ENCODE measurements around the gene SGSM1. TPM values are rescaled to one million over a fixed set of nuclear protein-coding genes. Genes with fewer than 3 reads are reported as not detected.

Gene SGSM1
- total RNA-seq, 1 donor from 2014 or later, result 0.75 TPM

GRCh38 chr22:24819487-24819886 lies 13.5 kb downstream of the SGSM1 start:
- no peak for DNase-seq (ENCODE audit: low read depth, low spot score)
- peaks cover 4% of the 10 kb centered on the region for H3K27me3 Mint-ChIP-seq (ENCODE audit: low read depth)
- H3K9me3 Mint-ChIP-seq, result peaks cover 2% of the 10 kb centered on the region
- H3K4me1 Mint-ChIP-seq, result no peaks in the 10 kb centered on the region
- no peaks in the 10 kb centered on the region for H3K36me3 Mint-ChIP-seq (ENCODE audit: low read depth)
- no peak overlapping the region for H3K4me3 Mint-ChIP-seq
- no peak overlapping the region for H3K27ac Mint-ChIP-seq (ENCODE audit: unreplicated experiment)
- TF ChIP-seq CTCF (conservative IDR thresholded peaks at IDR 0.05), result no peak

- Mint-ChIP-seq H3K9me3 (peaks cover 2% of the 10 kb centered on the region), H3K4me3 (no peak overlapping the region), H3K27ac (ENCODE audit: unreplicated experiment) (no peak overlapping the region), H3K4me1 (no peaks in the 10 kb centered on the region), H3K27me3 (ENCODE audit: low read depth) (peaks cover 8% of the 10 kb centered on the region), H3K36me3 (ENCODE audit: low read depth) (no peaks in the 10 kb centered on the region)
- DNase-seq (ENCODE audit: low read depth, low spot score), result no peak
- TF ChIP-seq CTCF (conservative IDR thresholded peaks at IDR 0.05), result no peak
These were observed 14.0 kb downstream of the SGSM1 start for GRCh38 chr22:24819911-24820461.

GRCh38 chr22:24822471-24822870 lies 16.5 kb downstream of the SGSM1 start:
- Mint-ChIP-seq H3K27me3 (ENCODE audit: low read depth) (peaks cover 11% of the 10 kb centered on the region), H3K4me1 (no peaks in the 10 kb centered on the region), H3K9me3 (no peaks in the 10 kb centered on the region), H3K4me3 (no peak overlapping the region), H3K36me3 (ENCODE audit: low read depth) (no peaks in the 10 kb centered on the region), H3K27ac (ENCODE audit: unreplicated experiment) (no peak overlapping the region)
- no peak for DNase-seq (ENCODE audit: low read depth, low spot score)
- TF ChIP-seq CTCF (conservative IDR thresholded peaks at IDR 0.05), result no peak

GRCh38 chr22:24823787-24824186 lies 17.8 kb downstream of the SGSM1 start:
- H3K4me1 Mint-ChIP-seq, result no peaks in the 10 kb centered on the region
- no peak for TF ChIP-seq CTCF (conservative IDR thresholded peaks at IDR 0.05)
- H3K9me3 Mint-ChIP-seq, result no peaks in the 10 kb centered on the region
- no peak overlapping the region for H3K4me3 Mint-ChIP-seq
- H3K36me3 Mint-ChIP-seq (ENCODE audit: low read depth), result no peaks in the 10 kb centered on the region
- H3K27me3 Mint-ChIP-seq (ENCODE audit: low read depth), result peaks cover 11% of the 10 kb centered on the region
- DNase-seq (ENCODE audit: low read depth, low spot score), result no peak
- no peak overlapping the region for H3K27ac Mint-ChIP-seq (ENCODE audit: unreplicated experiment)

- Mint-ChIP-seq H3K36me3 (ENCODE audit: low read depth) (no peaks in the 10 kb centered on the region), H3K27me3 (ENCODE audit: low read depth) (peaks cover 11% of the 10 kb centered on the region), H3K9me3 (no peaks in the 10 kb centered on the region), H3K4me3 (no peak overlapping the region), H3K4me1 (no peaks in the 10 kb centered on the region), H3K27ac (ENCODE audit: unreplicated experiment) (no peak overlapping the region)
- no peak for TF ChIP-seq CTCF (conservative IDR thresholded peaks at IDR 0.05)
- no peak for DNase-seq (ENCODE audit: low read depth, low spot score)
These were observed 18.2 kb downstream of the SGSM1 start for GRCh38 chr22:24824250-24824649.
